GM21515 (cell line): ENCODE results near the gene SCAF11.
A peak's percentile ranks its signal among the peaks of the same experiment; 100 is the strongest.
"Not testable (repeated sequence)": the region's sequence is repeated elsewhere in the genome, so short reads cannot be mapped to it uniquely, and the experiment has no call there.

Experiments
- ATAC-seq: cut with Tn5 transposase; IDR thresholded peaks from one replicate; pipeline ENCODE4 v1.9.1; 2021; ENCODE audit not compliant: unreplicated experiment

Gene SCAF11, protein sequence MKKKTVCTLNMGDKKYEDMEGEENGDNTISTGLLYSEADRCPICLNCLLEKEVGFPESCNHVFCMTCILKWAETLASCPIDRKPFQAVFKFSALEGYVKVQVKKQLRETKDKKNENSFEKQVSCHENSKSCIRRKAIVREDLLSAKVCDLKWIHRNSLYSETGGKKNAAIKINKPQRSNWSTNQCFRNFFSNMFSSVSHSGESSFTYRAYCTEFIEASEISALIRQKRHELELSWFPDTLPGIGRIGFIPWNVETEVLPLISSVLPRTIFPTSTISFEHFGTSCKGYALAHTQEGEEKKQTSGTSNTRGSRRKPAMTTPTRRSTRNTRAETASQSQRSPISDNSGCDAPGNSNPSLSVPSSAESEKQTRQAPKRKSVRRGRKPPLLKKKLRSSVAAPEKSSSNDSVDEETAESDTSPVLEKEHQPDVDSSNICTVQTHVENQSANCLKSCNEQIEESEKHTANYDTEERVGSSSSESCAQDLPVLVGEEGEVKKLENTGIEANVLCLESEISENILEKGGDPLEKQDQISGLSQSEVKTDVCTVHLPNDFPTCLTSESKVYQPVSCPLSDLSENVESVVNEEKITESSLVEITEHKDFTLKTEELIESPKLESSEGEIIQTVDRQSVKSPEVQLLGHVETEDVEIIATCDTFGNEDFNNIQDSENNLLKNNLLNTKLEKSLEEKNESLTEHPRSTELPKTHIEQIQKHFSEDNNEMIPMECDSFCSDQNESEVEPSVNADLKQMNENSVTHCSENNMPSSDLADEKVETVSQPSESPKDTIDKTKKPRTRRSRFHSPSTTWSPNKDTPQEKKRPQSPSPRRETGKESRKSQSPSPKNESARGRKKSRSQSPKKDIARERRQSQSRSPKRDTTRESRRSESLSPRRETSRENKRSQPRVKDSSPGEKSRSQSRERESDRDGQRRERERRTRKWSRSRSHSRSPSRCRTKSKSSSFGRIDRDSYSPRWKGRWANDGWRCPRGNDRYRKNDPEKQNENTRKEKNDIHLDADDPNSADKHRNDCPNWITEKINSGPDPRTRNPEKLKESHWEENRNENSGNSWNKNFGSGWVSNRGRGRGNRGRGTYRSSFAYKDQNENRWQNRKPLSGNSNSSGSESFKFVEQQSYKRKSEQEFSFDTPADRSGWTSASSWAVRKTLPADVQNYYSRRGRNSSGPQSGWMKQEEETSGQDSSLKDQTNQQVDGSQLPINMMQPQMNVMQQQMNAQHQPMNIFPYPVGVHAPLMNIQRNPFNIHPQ (N-terminal part only)

GRCh38 chr12:45990468-45991283 is at the start of gene SCAF11:
SCAF11 (minus strand) TSS chr12:45990574; CDS start chr12:45964167, 26,407 bp downstream.
- peak; percentile 71 for ATAC-seq

DNA sequence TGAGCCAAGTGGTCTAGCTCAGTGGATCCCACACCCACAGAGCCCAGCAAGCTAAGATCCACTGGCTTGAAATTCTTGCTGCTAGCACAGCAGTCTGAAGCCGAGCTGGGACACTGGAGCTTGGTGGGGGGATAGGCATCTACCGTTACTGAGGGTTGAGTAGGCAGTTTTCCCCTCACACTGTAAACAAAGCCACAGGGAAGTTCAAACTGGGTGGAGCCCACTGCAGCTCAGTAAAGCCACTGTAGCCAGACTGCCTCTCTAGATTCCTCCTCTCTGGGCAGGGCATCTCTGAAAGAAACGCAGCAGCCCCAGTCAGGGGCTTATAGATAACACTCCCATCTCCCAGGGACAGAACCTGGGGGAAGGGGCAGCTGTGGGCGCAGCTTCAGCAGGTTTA is 46.7 kb upstream of the SCAF11 start:
- ATAC-seq: not testable (repeated sequence)

DNA sequence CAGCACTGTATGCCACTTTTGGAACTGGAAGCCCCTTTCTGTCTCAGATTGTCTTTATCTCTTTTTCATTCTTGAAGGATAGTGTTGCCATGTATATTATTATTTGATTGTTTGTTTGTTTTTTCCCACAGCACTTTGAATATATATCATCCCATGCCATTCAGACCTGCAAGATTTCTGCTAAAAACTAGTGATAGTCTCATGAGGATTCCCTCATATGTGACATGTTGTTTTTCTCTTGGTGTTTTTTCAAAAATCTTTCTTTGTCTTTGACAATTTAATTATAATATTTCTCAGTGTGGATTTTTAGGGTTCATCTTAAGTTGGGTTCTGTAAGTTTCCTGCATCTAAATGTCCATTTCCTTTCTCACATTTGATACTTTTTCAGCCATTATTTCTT is 36.8 kb upstream of the SCAF11 start:
- ATAC-seq: no peak

GRCh38 chr12:46024099-46024498 is 33.7 kb upstream of the SCAF11 start:
- no peak for ATAC-seq

GRCh38 chr12:46020768-46021167 is 30.4 kb upstream of the SCAF11 start:
- ATAC-seq: no peak

GRCh38 chr12:46018712-46019111 is 28.3 kb upstream of the SCAF11 start:
- not testable (repeated sequence) for ATAC-seq

GRCh38 chr12:46017866-46018375 is 27.5 kb upstream of the SCAF11 start:
- not testable (repeated sequence) for ATAC-seq

- ATAC-seq: no peak
Measured at GRCh38 chr12:46005823-46006222, 15.4 kb upstream of the SCAF11 start.

DNA sequence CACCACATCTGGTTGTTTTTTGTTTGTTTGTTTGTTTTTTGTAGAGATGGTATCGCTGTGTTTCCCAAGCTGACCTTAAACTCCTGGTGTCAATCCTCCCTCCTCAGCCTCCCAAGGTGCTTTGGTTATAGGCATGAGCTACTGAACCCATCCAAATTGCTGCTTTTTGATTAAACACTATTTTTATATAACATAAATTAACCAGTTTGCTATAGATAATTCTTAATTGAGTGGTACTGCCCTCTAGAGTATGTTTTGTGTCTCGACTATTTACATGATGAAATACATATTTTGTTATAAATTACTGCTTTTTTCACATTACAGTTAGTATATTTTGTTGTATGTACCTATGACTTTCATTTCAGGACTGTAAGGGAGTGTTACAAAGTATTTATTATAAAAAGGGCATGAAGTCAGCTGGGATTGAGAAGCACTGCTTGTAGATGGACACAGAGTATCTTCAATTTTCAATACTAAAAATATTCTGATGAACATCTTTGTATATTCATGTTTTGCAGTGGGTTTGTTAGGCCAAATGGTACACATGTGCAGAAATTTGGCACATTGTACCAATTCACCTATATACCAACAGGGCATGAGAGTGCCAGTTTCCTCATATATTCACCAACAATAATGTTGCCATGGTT is 14.9 kb upstream of the SCAF11 start:
- ATAC-seq: no peak

- ATAC-seq: no peak
Measured at GRCh38 chr12:46004715-46005114, 14.3 kb upstream of the SCAF11 start.

- ATAC-seq: not testable (repeated sequence)
Measured at GRCh38 chr12:46000076-46000475, 9.7 kb upstream of the SCAF11 start.

DNA sequence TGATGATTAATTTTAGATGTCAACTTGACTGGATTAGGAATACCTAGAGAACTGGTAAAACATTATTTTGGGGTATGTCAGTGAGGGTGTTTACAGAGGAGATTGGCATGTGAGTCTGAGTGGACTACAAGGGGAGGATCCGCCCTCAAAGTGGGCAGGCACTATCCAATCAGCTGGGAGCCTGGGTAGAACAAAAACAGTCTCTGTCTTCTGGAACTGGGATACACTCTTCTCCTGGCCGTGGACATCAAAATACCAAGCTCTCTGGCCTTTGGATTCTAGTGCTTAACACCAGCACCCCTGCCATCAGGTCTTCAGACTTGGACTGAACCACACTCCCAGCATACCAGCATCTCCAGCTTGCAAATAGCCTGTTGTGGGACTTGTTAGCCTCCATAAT is 4.4 kb upstream of the SCAF11 start:
- no peak for ATAC-seq

- peak; percentile 35 for ATAC-seq
Measured at GRCh38 chr12:45991284-45992249, 1.2 kb upstream of the SCAF11 start.

DNA sequence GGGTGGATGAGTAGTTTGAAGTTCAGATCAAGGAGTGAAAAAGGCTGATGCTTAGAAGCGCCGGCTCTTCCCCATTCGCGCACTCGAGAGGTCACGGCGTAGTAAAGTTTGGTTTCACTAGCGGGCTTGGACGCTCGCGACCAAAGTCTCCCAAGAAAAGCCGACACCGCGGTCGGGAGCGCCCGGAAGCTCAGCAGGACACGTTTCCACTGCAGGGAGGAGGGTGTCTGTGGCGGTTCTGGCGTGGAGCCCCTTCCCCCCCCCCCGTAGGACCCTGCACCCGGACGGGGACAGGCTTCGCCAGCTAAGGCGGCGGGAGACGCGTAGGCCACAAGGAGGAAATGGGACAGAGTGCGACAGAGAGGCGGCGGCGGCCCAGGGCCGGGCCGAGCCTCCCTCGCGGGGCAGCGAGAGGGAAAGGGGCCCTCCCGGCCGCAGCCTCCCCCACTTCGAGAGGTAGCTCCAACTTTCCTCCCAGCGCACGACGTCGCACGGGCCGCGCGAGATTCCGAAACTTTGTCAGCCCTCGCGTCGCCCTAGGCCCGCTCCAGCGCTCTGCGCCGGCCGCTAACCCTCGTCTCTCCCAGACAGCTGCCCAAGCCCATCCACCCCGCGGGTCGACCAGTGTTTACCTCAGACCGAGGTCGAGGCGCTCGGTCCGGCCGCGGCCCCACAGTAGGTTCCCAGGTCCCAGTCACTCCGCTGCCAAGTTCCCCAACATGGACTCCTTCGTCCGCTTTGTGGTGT is 480 bp downstream of the SCAF11 start:
- peak; percentile 27 for ATAC-seq

GRCh38 chr12:45989287-45989686 is 1.1 kb downstream of the SCAF11 start:
- no peak for ATAC-seq

DNA sequence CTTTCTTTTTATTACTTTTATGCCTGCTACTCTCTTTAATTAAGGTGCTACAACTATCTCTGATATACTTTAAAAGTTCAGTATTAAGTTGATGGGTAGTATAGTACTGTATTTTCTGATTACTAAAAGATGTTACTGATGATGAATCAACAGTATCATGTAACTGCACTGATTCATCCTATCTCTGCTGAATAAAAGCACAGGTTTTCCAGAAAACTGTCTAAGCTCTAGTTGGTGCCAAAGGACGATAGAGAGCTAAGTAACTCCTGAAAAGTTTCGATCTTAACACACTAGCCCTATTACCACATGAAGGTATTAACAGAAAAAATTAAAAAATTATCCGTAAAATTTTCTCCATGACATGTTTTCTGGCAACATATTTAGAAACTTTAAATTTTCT is 2.1 kb downstream of the SCAF11 start:
- ATAC-seq: no peak

DNA sequence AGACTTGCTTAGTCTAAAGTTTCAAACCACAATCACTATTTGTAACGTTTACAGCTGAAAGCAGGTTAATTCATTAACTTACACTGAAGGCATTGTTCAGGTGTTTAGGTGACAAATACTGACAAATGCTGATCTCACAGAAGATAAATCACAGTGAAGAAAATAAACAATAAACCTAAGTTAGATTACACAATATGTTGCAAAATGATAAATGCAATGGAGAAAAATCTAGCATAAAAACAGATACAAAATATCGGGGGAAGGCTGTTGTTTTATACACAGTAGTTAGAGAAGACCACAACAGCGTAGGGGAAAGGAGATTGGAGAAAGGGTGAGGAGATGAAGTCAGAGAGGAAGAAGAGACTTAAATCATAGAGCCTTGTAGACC is 3.0 kb downstream of the SCAF11 start:
- ATAC-seq: no peak
